Hypothalamus (tissue), 51 donors: ENCODE measurements around the gene SERPINB5.
"Not testable (repeated sequence)": the region's sequence is repeated elsewhere in the genome, so short reads cannot be mapped to it uniquely, and the experiment has no call there.

ENCODE experiments used
- DNase-seq, 51 donors: peaks; one replicate each; lab custom pipeline; 2025; lab: John Stamatoyannopoulos, UW

Gene SERPINB5, protein sequence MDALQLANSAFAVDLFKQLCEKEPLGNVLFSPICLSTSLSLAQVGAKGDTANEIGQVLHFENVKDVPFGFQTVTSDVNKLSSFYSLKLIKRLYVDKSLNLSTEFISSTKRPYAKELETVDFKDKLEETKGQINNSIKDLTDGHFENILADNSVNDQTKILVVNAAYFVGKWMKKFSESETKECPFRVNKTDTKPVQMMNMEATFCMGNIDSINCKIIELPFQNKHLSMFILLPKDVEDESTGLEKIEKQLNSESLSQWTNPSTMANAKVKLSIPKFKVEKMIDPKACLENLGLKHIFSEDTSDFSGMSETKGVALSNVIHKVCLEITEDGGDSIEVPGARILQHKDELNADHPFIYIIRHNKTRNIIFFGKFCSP

DNA sequence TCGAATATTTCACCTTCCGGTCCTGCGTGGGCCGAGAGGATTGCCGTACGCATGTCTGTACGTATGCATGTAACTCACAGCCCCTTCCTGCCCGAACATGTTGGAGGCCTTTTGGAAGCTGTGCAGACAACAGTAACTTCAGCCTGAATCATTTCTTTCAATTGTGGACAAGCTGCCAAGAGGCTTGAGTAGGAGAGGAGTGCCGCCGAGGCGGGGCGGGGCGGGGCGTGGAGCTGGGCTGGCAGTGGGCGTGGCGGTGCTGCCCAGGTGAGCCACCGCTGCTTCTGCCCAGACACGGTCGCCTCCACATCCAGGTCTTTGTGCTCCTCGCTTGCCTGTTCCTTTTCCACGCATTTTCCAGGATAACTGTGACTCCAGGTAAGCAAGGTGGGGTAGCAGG is at the start of gene SERPINB5:
TSS of gene SERPINB5 (plus strand) at position 291 of the 400 bp plus-strand sequence. CDS start 7,471 bp downstream, outside the sequence.
- DNase-seq: no peak

DNA sequence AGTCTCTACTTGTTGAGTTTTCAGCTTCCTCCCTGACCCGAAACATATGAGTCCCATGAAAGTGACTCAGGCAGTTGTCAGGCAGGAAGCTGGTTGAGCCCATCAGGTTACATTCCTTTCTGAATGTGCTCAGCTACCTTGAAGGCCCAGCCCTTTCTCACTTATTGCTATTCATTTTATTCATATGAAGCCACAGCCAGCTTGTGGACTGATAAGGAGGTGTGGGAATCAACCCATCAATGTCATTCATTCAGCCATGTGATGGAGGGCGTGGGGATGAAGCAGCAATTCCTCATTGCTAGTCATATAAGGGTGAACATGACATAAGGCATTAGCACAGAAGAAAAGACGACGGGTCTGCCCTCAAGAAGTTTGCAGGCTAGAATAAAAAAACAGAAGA is 49.2 kb upstream of the SERPINB5 start:
- DNase-seq: no peak

DNA sequence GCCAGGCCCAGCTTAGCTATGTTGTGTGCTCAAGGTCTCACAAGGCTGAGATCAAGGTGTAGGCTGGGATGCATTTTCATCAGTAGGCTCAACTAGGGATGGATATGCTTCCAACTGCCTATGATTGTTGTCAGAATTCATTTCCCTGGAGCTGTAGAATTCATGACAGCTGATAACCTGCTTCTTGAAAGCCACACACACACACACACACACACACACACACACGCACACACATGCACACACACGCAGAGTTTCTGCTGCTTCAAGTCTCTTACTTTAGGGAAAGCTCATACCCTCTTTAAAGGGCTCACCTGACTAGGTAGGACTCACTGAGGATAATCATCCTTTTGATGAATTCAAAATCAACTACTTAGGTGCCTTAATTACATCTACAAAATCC is 46.2 kb upstream of the SERPINB5 start:
- no peak for DNase-seq

DNA sequence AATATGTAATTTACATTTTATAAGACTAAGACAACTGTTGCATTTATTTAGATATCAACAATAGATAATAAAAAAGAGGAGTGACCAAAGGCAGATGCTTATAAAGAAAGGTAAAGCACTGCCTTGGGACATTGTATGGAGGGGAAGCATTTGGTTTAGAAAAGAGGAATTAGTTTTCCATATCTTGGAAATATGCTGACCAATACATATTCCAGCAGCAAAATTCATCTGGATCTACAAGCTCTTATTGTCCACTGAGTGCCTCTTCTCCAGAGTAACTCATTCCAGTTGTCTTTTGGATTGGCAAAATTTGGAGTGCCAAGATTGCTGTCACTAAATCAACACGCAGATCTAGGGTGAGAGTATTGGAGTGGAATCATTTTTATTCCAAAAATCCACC is 45.6 kb upstream of the SERPINB5 start:
- no peak for DNase-seq

DNA sequence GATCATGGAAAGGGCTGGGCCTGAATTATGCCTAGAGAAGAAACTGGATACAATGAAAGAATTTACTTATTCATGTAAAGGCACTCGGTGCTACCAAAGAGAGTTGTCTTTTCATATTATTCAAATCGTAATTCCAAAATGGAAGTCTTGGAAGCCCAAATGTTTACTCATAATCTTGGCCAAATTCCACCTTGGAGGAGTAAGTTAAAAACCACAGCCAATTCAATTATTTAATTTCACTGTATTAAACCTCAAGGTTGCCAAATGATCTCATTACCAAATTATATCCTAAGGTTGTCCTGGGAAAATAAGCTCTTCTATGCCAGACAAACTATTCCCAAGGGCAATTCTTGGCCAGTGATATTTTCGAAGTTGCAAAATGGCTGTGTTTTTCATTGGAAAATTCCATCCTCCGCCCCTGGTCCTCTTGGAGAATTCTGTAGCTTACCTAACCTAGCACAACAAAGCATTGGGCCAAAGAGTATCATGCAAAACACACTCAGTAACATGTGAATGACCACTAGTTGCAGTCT is 43.4 kb upstream of the SERPINB5 start:
- no peak for DNase-seq

DNA sequence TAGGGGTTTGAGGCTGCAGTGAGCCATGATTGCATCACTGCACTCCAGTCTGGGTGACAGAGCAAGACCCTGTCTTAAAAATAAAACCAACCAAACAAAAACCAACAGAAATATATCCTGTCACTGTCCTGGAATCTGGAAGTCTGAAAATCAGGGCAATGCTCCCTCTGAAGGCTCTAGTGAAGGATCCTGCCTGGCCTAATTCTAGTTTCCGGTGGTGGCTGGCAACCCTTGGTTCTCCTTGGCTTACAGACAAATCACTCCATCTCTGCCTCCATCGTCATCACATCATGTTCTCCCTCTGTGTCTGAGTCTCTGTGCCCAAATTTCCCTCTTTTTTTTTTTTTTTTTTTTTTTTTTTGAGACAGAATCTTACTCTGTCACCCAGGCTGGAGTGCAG is 38.6 kb upstream of the SERPINB5 start:
- no peak for DNase-seq

DNA sequence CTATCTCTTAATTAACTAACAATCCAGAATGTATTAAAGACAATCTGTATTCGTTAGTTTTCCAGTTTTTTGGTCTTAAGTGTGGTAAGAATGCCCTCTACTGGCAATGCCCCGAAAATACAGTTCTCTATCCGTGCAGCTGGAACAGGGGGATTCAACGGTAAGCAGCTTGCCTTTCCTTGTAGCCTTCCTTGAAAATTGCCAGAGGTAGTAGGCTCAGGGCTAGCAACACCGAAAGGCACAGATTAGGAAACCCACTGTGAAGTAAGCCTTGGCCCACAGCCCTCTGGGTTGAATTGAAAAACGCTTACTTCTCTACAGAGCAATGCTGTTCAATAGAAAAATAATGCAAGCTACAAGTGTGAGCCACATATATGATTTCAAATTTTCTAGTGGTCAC is 37.4 kb upstream of the SERPINB5 start:
- peak in 32 of 51 donors; percentile 1 to 66 (median 14) for DNase-seq

DNA sequence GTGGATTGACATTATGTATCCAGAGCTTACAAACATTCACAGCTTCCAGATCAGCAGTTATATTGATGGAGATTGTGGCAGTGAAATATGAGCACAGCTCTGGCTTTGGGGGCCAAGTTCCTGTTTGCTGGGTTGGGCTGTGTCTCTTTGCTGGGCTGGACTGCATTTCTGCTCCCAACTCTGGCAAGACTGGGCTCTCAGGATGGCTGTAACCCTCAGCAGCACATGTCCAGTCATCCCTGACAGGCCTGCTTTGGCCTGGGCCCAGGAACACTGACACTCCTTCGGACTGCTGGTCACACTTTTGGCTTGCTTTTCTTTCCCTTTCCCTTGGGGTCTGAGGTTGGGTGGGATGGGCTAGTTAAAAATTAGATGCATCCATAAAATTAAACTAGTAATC is 36.5 kb upstream of the SERPINB5 start:
- peak in 1 of 51 donors; percentile 2 for DNase-seq

DNA sequence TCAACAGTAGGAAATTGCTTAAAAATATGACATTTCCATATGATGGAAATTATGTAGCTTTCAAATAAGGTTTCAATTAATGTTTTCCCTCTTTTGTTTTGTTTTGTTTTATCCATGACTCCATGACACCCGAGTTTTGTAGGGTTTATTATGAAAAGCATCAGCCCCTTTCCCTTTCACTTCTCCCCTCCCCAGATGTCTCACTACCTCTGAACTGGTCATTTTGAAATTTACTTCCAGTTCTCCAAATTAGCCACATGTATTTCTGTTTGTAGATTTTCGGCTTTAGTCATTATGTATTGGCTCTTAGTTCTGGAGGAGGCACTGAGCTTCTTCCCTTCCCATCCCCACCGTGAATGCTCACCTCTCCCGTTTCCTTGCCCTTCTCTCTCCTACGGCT is 35.9 kb upstream of the SERPINB5 start:
- no peak for DNase-seq

DNA sequence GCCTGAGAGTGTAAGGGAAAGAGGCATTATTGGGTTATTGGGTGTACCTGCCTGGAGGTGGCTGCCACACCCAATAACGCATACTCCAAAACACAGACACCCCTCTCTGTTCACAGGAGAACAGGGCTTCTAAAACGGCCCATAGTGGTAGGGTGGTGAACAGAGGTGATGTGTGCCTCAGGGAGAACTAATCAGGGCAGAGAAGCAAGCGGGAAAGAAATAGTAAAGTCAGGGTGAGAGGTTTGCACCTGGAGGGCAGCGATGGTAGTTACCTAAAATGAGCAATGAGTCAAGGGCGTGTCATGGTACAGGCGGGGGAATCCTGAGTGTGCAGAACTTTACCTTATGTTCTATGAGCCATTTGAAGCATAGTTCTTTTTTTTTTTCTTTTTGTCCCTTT is 32.9 kb upstream of the SERPINB5 start:
- no peak for DNase-seq

DNA sequence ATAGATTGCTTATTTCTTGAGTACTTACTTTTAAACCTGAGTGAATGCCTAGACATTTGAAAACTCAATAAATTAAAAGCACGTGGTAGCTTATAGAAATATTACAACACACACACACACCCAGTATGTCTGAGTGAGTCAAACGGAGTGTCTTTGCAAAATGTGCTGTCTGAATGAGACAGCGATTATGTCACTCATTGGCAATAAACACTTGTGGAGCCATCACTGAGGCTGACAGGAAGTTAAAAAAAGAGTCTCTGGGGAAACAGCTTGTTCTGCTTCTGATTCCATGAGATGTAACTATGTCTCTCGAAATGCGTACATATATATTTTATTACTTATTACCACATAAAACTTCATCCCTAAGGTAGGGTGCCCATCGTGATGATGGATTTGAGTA is 32.2 kb upstream of the SERPINB5 start:
- DNase-seq: no peak

DNA sequence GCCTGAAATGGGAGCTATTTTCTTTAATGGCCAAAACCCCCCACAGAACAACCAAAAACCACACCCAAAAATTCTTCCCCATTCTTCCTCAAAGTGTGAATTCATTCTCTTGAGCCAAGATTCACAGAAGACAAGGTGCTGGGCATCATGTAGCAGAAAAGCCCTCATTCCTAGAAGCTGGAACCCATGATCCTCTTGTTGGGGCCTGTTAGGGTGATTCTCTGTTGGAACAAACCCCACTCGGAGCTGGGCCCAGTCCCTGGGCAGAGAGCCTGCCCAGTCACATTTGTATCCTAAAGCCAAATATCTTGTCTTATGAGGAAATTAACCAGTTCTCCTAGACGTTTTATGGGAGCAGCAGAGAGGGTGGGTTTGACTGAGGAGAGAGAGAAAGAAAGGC is 31.7 kb upstream of the SERPINB5 start:
- DNase-seq: no peak

DNA sequence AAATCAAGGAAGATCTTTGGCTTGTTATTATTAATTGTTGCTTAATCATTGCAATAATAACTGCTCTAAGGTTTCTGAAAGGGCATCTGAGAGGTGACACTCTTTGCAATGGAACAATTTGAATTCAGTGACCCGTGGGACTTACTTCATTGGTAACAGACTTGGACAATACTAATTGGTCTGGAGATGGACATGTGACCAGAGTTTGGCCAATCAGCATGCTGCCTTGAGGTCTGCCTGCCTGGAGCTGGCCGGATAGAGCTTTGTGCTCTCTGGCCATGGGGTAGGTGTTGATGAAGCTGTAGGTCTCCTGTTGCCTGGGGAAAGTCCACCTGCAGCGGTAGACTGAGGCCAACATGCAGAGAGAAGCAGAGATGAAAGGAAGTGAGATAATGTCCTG is 30.5 kb upstream of the SERPINB5 start:
- DNase-seq: no peak

DNA sequence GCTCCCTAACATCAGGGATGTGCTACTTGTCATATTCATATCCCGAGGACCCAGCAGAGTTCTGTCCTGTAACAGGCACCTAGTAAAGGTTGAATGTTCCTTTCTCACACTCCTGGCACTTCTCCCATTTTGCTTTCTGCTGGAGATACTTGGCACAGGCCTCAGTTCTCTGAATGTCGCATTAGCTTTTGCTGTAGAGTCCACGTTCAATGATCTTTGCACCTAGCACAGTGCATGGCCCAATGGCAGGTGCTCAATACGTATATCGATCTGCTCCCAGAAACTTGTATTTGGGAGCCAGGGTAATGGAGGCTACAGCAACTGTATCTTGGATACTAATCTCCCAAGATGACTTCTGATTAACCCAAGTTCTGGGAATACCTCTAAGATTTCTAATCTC is 29.7 kb upstream of the SERPINB5 start:
- DNase-seq: no peak

DNA sequence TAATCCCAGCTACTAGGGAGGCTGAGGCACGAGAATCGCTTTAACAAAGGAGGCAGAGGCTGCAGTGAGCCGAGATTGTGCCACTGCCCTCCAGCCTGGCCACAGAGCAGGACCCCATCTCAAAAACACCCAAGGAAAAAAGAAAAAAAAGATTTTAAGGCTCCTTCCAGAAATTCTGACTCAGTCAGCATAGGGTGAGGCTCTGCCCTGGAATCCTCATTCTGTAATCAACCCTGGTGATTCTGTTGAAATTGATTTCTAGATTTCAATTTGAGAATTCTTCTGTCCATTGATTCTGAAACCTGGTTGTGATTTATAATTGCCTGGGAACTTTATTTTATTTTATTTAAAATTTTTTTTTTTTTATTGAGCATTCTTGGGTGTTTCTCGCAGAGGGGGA is 27.3 kb upstream of the SERPINB5 start:
- no peak for DNase-seq

DNA sequence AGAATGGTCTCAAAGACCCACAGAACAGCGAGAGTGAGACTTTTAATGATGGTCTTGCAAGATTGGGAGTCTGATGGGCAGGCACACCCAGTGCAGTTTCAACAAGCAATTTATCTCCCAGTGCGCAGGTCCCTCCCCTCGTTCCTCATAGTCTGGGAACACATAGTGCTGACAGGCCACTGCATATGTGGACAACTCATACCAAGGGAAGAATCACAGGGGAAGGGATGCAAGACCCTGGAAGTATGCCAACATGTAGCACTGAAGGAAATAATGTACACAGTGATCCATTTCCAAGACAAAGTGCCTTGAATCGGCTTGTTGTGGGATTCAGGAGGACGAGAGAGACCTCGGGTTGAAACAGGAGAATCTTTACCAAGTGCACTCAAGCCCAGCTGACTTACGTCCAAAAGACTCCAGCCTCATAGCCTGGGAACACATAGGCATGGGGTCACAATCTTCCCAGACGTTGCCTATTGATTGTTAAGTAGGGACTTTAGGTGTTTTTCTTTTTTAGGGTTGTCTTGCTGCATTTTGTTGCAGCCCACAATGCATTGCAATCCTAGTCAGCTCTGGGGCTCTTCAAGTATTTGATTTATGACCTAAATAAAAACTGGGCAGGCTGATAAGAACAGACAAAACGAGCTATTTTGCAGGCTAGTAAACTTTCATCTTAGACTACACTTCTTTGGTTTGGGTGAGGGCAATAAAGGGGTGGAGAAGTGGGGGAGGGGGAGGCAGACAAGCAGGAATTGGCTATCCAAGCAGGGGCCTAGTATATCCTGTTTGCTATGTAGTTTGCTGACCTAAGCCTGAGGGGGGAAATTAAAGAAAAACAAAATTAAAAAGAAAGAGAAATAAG is 24.7 kb upstream of the SERPINB5 start:
- no peak for DNase-seq

DNA sequence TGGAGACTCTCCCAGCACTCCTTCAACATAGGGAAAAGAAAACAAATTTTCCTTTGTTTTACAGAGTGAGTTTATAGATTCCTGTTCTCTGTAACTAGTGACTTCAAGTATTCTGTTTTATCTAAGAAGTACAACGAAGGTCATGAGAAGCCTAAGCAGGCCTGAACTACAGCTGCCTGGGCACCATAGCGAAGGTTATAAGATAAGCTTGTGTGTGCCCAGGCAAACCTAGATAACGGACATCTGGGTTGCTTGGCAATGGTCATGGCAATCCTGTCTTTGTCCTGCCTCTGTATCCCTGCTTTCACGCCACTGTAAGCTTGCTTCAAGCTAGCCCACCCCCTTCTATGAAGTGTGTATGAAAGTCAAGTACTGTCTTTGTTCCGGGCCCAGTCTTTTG is 24.0 kb upstream of the SERPINB5 start:
- not testable (repeated sequence) for DNase-seq

DNA sequence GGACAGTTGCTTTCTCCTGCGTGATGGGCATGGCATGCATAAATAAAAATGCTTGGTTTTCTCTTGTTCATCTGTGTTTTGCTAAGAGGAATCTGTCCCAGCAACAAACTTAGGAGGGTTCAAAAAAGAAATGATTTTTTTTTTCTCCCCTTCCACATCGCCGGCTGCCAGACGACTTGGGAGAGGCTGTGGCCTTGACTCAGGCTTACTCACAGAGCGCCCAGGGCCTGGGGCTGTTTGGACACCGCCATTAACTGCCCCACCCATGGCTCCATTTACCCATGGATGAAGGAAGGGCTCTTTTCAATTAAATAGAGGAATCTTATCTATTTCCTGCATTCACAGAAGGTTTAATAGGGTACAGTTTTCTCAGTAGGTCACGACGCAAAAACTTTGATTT is 22.3 kb upstream of the SERPINB5 start:
- DNase-seq: no peak

DNA sequence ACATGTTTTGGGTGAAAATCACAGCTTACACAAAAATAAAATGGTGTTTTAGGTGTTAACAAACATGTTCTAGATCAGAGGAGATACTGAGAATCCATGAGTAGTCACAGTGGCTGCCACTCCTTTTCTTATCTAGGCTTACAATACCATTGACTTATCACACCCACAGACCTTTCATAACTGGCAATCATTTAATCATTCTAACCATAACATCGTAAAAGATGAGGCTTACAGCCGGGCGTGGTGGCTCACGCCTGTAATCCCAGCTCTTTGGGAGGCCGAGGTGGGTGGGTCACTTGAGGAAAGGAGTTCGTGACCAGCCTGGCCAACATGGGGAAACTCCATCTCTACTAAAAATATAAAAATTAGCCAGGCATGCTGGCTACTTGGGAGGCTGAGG is 18.8 kb upstream of the SERPINB5 start:
- DNase-seq: no peak

DNA sequence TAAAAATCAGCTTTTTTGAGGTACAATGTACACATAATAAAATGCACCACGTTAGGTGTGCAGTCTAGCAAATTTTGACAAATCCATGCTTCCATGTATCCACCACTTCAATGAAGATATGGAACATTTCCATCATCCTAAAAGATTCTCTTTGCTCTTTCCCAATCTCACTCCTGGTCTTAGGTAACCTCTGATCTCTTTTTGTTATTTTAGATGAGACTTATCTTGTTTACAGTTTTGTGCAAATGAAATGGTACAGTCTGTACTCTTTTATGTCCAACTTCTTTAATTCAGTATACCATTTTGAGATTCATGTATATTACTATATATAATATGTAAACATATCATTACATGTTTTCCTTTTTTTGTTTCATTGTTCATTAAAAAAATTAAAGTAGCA is 16.3 kb upstream of the SERPINB5 start:
- DNase-seq: no peak

DNA sequence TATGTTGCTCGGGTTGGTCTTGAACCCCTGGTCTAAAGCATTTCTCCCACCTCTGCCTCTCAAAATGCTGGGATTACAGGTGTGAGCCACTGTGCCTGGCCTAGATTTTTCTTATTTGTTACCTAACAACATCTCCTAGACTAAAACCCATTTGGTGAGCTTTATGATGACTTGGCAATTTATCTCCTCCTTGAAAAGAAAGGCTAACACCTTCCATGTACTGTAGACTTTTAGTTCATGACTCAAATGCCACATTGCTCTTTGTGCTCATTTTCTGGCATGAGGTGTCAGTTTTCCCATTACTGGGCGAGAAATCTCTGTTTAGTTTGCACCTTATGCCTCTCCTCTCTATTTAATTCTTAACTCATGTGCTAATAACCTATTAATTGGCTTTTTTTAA is 12.3 kb upstream of the SERPINB5 start:
- DNase-seq: no peak

DNA sequence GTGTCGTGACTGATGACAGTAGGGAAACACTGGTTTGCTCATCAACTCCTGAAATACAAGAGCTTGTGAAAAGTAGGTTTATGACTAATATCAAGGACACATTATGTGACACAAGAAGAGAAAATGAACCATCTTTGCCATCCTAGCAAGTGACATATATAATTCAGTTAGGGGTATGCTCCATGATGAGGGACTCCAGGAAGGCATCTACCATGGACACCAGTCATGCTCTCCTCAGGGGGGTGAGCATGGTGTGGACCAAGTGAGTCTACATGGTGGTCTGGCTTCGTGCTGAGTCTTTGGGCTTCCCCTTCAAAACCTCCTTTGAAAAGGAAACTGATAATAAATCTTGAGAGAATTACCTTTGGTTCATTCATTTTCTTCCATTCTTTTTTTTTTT is 11.7 kb upstream of the SERPINB5 start:
- DNase-seq: no peak
